Measurements from ENCODE around the gene KRTAP19-6. TPM values are rescaled to one million over a fixed set of nuclear protein-coding genes. Genes with fewer than 3 reads are reported as not detected.

KRTAP19-6 gene
- total and polyA plus RNA-seq, 9 of the 15 experiments (the other 6 are each of a cell fraction or from before 2014, with no cell fraction given) = not detected

GRCh38 chr21:30582870-30583269 is 41.2 kb upstream of the KRTAP19-6 start:
- Histone ChIP-seq H4K20me1 (replicated peaks; ENCODE audit: control insufficient read depth, insufficient read depth, low read length) (no peaks in the 10 kb centered on the region), H3K36me3 (ENCODE audit: control insufficient read depth, insufficient read depth, low read length) (no peaks in the 10 kb centered on the region), H3K4me3 (no peak overlapping the region), H3K9ac (ENCODE audit: insufficient read depth in 1 of 2, low read depth in 2 of 2, low read length in 2 of 2) (no peak overlapping the region), H3K4me2 (ENCODE audit: insufficient read depth, low read length) (no peak overlapping the region), H3K9me1 (ENCODE audit: control insufficient read depth, insufficient read depth, low read length) (no peaks in the 10 kb centered on the region), H3K79me2 (ENCODE audit: control insufficient read depth, insufficient read depth, low read length) (no peaks in the 10 kb centered on the region), H3K4me1 (replicated peaks in 1 of 2; ENCODE audit: control insufficient read depth in 2 of 2, insufficient read depth in 2 of 2, low read length in 2 of 2) (no peaks in the 10 kb centered on the region), H3K27me3 (ENCODE audit: control insufficient read depth in 2 of 2, insufficient read depth in 2 of 2, low read length in 2 of 2) (no peaks in the 10 kb centered on the region), H2AFZ (ENCODE audit: low read depth, low read length) (no peak overlapping the region), H3K27ac (ENCODE audit: extremely low read depth, low read depth, low read length) (no peak overlapping the region), H3K9me3 (replicated peaks; ENCODE audit: control insufficient read depth, insufficient read depth, low read depth, low read length) (peaks cover 1% of the 10 kb centered on the region)
- 0% methylated on average over 1 of the region's 1 CpG for WGBS (ENCODE audit: insufficient coverage, low coverage, missing lambda C conversion rate)
- DNase-seq (ENCODE audit: extremely low read depth in 1 of 4, low spot score in 3 of 4) = no peak
- FAIRE-seq = no peak
- POLR2A ChIA-PET = no interaction called here
- intact Hi-C loops (cut with micrococcal nuclease) = no loop called here
- in situ Hi-C loops (cut with MboI) = no loop called here
- ATAC-seq = no peak
- TF ChIP-seq KDM1A (IDR thresholded peaks at IDR 0.05) = no peak
- TF ChIP-seq SMC3 (conservative IDR thresholded peaks at IDR 0.05; ENCODE audit: insufficient read depth, low read depth, low read length) = no peak
- no peak for TF ChIP-seq HDGF (IDR thresholded peaks at IDR 0.05)
- no peak for TF ChIP-seq FOXM1 (IDR thresholded peaks at IDR 0.05; ENCODE audit: low read depth)
- no peak for TF ChIP-seq FOXM1 (CRISPR knock-in tag; IDR thresholded peaks at IDR 0.05; ENCODE audit: low read depth)
- no peak for TF ChIP-seq OTX1 (CRISPR knock-in tag; IDR thresholded peaks at IDR 0.05)
- TF ChIP-seq MITF (IDR thresholded peaks at IDR 0.05) = no peak
- no peak for TF ChIP-seq FOS (IDR thresholded peaks at IDR 0.05; ENCODE audit: extremely low read depth, insufficient read length)
- no peak for TF ChIP-seq ZNF431 (CRISPR knock-in tag; IDR thresholded peaks at IDR 0.05)
- no peak for TF ChIP-seq BRF2 (IDR thresholded peaks at IDR 0.05; ENCODE audit: borderline replicate concordance, insufficient read depth, insufficient read length)
- TF ChIP-seq SFPQ (IDR thresholded peaks at IDR 0.05; ENCODE audit: low read depth, low read length) = no peak
- TF ChIP-seq KLF10 (CRISPR knock-in tag; IDR thresholded peaks at IDR 0.05) = no peak
- TF ChIP-seq ZNF384 (IDR thresholded peaks at IDR 0.05; ENCODE audit: low read depth, low read length) = no peak
- no peak for TF ChIP-seq THRAP3 (IDR thresholded peaks at IDR 0.05; ENCODE audit: borderline replicate concordance)
- TF ChIP-seq ATF6 (CRISPR knock-in tag; IDR thresholded peaks at IDR 0.05) = no peak
- BruUV-seq (replicated peaks) = no TSS peak
- CTCF ChIA-PET (ENCODE audit: low intra/inter-chr PET ratio) = no interaction called here

All from K562 (cell line).